Measurements from ENCODE around the gene CELF1. TPM values are rescaled to one million over a fixed set of nuclear protein-coding genes. Genes with fewer than 3 reads are reported as not detected.

Gene CELF1
- total RNA-seq, 3 donors from 2014 or later (not counting 1 experiment from before 2014, with no cell fraction given): 128 to 168 (median 162) TPM

GRCh38 chr11:47467357-47467756 is 85.6 kb downstream of the CELF1 start:
- H3K9me3 ChIP-seq (ENCODE audit: control insufficient read depth, insufficient read depth, low read length): no peaks in the 10 kb centered on the region
- H3K36me3 ChIP-seq (ENCODE audit: control insufficient read depth, insufficient read depth, low read length): peaks cover 63% of the 10 kb centered on the region
- H3K27me3 ChIP-seq (ENCODE audit: control insufficient read depth, insufficient read depth, low read length): no peaks in the 10 kb centered on the region
- DNase-seq (no peak), ATAC-seq (no peak)
- Mint-ChIP-seq H3K4me3 (no peak overlapping the region), H3K27me3 (ENCODE audit: low read depth in 2 of 2) (no peaks in the 10 kb centered on the region), H3K9me3 (no peaks in the 10 kb centered on the region), H3K4me1 (peaks cover 6 to 40% of the 10 kb centered on the region in 2 donors), H3K36me3 (no peaks in the 10 kb centered on the region), H3K27ac (peak overlapping the region; percentile 4 to 65)
- peaks cover 3% of the 10 kb centered on the region for H3K4me1 ChIP-seq (ENCODE audit: control insufficient read depth, insufficient read depth, low read length)
- no peak overlapping the region for H3K4me3 ChIP-seq (ENCODE audit: low read length)
- intact Hi-C loops (cut with micrococcal nuclease): no loop called here
- 98% methylated on average over 7 of the region's 7 CpGs for WGBS (ENCODE audit: insufficient coverage)
- H3K27ac ChIP-seq (ENCODE audit: low read length): no peak overlapping the region
- TF ChIP-seq CTCF (IDR thresholded peaks at IDR 0.05): no peak

- Mint-ChIP-seq H3K27ac (peak overlapping the region; percentile 4 to 65), H3K27me3 (ENCODE audit: low read depth in 2 of 2) (no peaks in the 10 kb centered on the region), H3K4me3 (no peak overlapping the region), H3K36me3 (no peaks in the 10 kb centered on the region), H3K4me1 (peaks cover 6 to 40% of the 10 kb centered on the region in 2 donors), H3K9me3 (no peaks in the 10 kb centered on the region)
- no peak overlapping the region for H3K27ac ChIP-seq (ENCODE audit: low read length)
- H3K36me3 ChIP-seq (ENCODE audit: control insufficient read depth, insufficient read depth, low read length): peaks cover 58% of the 10 kb centered on the region
- no peaks in the 10 kb centered on the region for H3K27me3 ChIP-seq (ENCODE audit: control insufficient read depth, insufficient read depth, low read length)
- H3K4me3 ChIP-seq (ENCODE audit: low read length): no peak overlapping the region
- no peak for ATAC-seq
- WGBS (ENCODE audit: insufficient coverage): 94% methylated on average over 3 of the region's 4 CpGs
- intact Hi-C loops (cut with micrococcal nuclease): no loop called here
- no peak for TF ChIP-seq CTCF (IDR thresholded peaks at IDR 0.05)
- no peaks in the 10 kb centered on the region for H3K9me3 ChIP-seq (ENCODE audit: control insufficient read depth, insufficient read depth, low read length)
- H3K4me1 ChIP-seq (ENCODE audit: control insufficient read depth, insufficient read depth, low read length): peaks cover 3% of the 10 kb centered on the region
- DNase-seq: no peak
Measured at GRCh38 chr11:47466701-47467250, 86.2 kb downstream of the CELF1 start.

- DNase-seq (no peak), ATAC-seq (no peak)
- no peaks in the 10 kb centered on the region for H3K27me3 ChIP-seq (ENCODE audit: control insufficient read depth, insufficient read depth, low read length)
- 95% methylated on average over 5 of the region's 5 CpGs for WGBS (ENCODE audit: insufficient coverage)
- H3K27ac ChIP-seq (ENCODE audit: low read length): no peak overlapping the region
- H3K4me3 ChIP-seq (ENCODE audit: low read length): no peak overlapping the region
- H3K4me1 ChIP-seq (ENCODE audit: control insufficient read depth, insufficient read depth, low read length): peaks cover 3% of the 10 kb centered on the region
- intact Hi-C loops (cut with micrococcal nuclease): no loop called here
- H3K9me3 ChIP-seq (ENCODE audit: control insufficient read depth, insufficient read depth, low read length): no peaks in the 10 kb centered on the region
- H3K4me1 Mint-ChIP-seq: peaks cover 6 to 40% of the 10 kb centered on the region in 2 donors
- peak overlapping the region; percentile 74 to 78 for H3K27ac Mint-ChIP-seq
- H3K9me3 Mint-ChIP-seq: no peaks in the 10 kb centered on the region
- H3K27me3 Mint-ChIP-seq (ENCODE audit: low read depth in 2 of 2): no peaks in the 10 kb centered on the region
- H3K36me3 Mint-ChIP-seq: no peaks in the 10 kb centered on the region
- TF ChIP-seq CTCF (IDR thresholded peaks at IDR 0.05): no peak
- H3K4me3 Mint-ChIP-seq: no peak overlapping the region
- peaks cover 53% of the 10 kb centered on the region for H3K36me3 ChIP-seq (ENCODE audit: control insufficient read depth, insufficient read depth, low read length)
Measured at GRCh38 chr11:47466201-47466600, 86.7 kb downstream of the CELF1 start.

- no peaks in the 10 kb centered on the region for H3K27me3 Mint-ChIP-seq (ENCODE audit: low read depth in 2 of 2)
- no peak for ATAC-seq
- no peak for DNase-seq
- no peaks in the 10 kb centered on the region for H3K9me3 ChIP-seq (ENCODE audit: control insufficient read depth, insufficient read depth, low read length)
- H3K9me3 Mint-ChIP-seq: no peaks in the 10 kb centered on the region
- H3K36me3 ChIP-seq (ENCODE audit: control insufficient read depth, insufficient read depth, low read length): peaks cover 38% of the 10 kb centered on the region
- H3K4me1 ChIP-seq (ENCODE audit: control insufficient read depth, insufficient read depth, low read length): peaks cover 3% of the 10 kb centered on the region
- intact Hi-C loops (cut with micrococcal nuclease): no loop called here
- H3K36me3 Mint-ChIP-seq: no peaks in the 10 kb centered on the region
- H3K4me3 ChIP-seq (ENCODE audit: low read length): no peak overlapping the region
- TF ChIP-seq CTCF (IDR thresholded peaks at IDR 0.05): no peak
- H3K4me3 Mint-ChIP-seq: no peak overlapping the region
- H3K27ac Mint-ChIP-seq: no peak overlapping the region
- peaks cover 4 to 36% of the 10 kb centered on the region in 2 donors for H3K4me1 Mint-ChIP-seq
- H3K27me3 ChIP-seq (ENCODE audit: control insufficient read depth, insufficient read depth, low read length): no peaks in the 10 kb centered on the region
- WGBS (ENCODE audit: insufficient coverage): 98% methylated on average over 5 of the region's 5 CpGs
- H3K27ac ChIP-seq (ENCODE audit: low read length): no peak overlapping the region
Measured at GRCh38 chr11:47464483-47464882, 88.4 kb downstream of the CELF1 start.
